NCI-H524 (cell line): ENCODE measurements around the gene CMSS1.

ENCODE experiments used
- DNase-seq, 2 experiments: peaks; one replicate each; lab custom pipeline; 2025; lab: John Stamatoyannopoulos, UW

The CMSS1 gene

GRCh38 chr3:100179692-100180349, 362.2 kb downstream of the CMSS1 start:
- DNase-seq: no peak

GRCh38 chr3:100183608-100184125, 366.0 kb downstream of the CMSS1 start:
- DNase-seq: no peak

GRCh38 chr3:100184948-100185570, 367.4 kb downstream of the CMSS1 start:
- no peak for DNase-seq

GRCh38 chr3:100185847-100186246, 368.2 kb downstream of the CMSS1 start:
- peak in 1 of 2 experiments; percentile 34 for DNase-seq

- DNase-seq: no peak
Measured at GRCh38 chr3:100189444-100189964, 371.8 kb downstream of the CMSS1 start.

- no peak for DNase-seq
Measured at GRCh38 chr3:100195375-100195774, 377.7 kb downstream of the CMSS1 start.

- DNase-seq: no peak
Measured at GRCh38 chr3:100197876-100198275, 380.2 kb downstream of the CMSS1 start.

GRCh38 chr3:100198579-100199269, 381.1 kb downstream of the CMSS1 start:
- DNase-seq: no peak

- no peak for DNase-seq
Measured at GRCh38 chr3:100205171-100205570, 387.5 kb downstream of the CMSS1 start.

GRCh38 chr3:100206687-100207086, 389.0 kb downstream of the CMSS1 start:
- no peak for DNase-seq

GRCh38 chr3:100207886-100208285, 390.2 kb downstream of the CMSS1 start:
- DNase-seq: no peak

- DNase-seq: no peak
Measured at GRCh38 chr3:100209169-100209568, 391.5 kb downstream of the CMSS1 start.

GRCh38 chr3:100209948-100210771, 392.5 kb downstream of the CMSS1 start:
- no peak for DNase-seq

GRCh38 chr3:100210772-100211135, 393.1 kb downstream of the CMSS1 start:
- no peak for DNase-seq

- no peak for DNase-seq
Measured at GRCh38 chr3:100213891-100214573, 396.4 kb downstream of the CMSS1 start.

GRCh38 chr3:100214574-100214964, 396.9 kb downstream of the CMSS1 start:
- no peak for DNase-seq

GRCh38 chr3:100216713-100217112, 399.1 kb downstream of the CMSS1 start:
- DNase-seq: no peak

GRCh38 chr3:100221159-100221558, 403.5 kb downstream of the CMSS1 start:
- DNase-seq: no peak

GRCh38 chr3:100225193-100225592, 407.5 kb downstream of the CMSS1 start:
- no peak for DNase-seq

GRCh38 chr3:100225883-100226282, 408.2 kb downstream of the CMSS1 start:
- DNase-seq: no peak

GRCh38 chr3:100226712-100227429, 409.2 kb downstream of the CMSS1 start:
- no peak for DNase-seq
